ENCODE results near the gene STAT4.

STAT4 gene

GRCh38 chr2:191145769-191146471 lies 4.9 kb downstream of the STAT4 start:
- no peak for DNase-seq (ENCODE audit: low read depth in 2 of 2)

GRCh38 chr2:191144217-191144616 lies 6.6 kb downstream of the STAT4 start:
- no peak for DNase-seq (ENCODE audit: low read depth in 2 of 2)

DNA sequence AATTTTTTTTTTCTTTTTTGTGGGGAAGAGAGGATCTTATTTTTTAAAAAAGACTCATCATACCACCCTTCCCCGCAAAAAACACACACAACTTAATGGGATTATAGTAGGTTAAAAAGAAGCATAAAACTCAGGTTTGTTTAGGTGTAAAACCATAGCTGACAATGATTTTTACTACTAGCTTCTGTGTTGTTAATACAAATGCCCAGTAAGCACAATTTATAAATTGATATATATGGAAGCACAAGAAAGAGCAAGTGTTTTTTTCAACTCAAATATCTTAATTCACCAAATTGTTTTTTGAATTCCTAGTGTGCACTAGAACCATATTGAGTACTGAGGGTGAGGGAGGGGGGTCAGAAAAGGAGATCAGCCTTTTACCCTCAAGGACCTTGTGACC lies 7.0 kb downstream of the STAT4 start:
- DNase-seq (ENCODE audit: low read depth in 2 of 2) = no peak

DNA sequence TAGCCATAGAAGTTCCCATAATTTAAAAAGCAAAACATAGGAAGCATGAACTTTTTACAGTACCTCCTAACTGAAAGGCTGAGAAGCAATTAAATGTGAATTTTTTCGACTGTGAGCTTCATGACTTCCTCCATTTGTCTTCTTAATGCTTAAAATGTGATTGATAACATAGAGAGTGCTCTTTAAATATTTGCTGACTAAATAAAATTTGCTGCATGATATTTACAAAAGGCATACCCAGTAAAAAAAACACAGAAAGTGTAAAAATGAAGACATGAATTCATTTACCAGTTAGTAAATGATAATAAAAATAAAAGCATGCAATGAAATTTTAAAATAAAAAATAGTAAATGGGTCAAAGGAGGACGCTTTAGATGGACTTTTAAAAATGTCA lies 21.9 kb downstream of the STAT4 start:
- no peak for DNase-seq (ENCODE audit: low read depth in 2 of 2)

GRCh38 chr2:191128172-191128910 lies 22.5 kb downstream of the STAT4 start:
- no peak for DNase-seq (ENCODE audit: low read depth in 2 of 2)

DNA sequence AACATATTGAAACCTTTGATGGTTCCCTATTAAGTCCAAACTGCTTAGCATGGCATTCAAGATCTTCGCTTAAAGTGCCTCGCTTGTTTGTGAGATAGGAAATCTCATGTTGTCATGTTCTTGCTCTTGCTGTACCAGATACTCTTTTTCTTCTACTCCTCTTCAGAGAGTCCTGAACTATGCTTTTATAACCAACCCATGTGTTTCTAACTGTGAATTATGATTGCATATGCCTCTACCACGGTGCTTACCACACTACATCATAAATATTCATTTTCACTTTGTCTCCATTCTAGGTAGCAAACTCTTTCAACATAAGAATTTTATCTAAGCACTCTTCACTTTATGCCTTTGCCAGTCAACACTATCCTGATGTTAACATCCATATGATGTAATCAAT lies 23.6 kb downstream of the STAT4 start:
- DNase-seq (ENCODE audit: low read depth in 2 of 2) = no peak

DNA sequence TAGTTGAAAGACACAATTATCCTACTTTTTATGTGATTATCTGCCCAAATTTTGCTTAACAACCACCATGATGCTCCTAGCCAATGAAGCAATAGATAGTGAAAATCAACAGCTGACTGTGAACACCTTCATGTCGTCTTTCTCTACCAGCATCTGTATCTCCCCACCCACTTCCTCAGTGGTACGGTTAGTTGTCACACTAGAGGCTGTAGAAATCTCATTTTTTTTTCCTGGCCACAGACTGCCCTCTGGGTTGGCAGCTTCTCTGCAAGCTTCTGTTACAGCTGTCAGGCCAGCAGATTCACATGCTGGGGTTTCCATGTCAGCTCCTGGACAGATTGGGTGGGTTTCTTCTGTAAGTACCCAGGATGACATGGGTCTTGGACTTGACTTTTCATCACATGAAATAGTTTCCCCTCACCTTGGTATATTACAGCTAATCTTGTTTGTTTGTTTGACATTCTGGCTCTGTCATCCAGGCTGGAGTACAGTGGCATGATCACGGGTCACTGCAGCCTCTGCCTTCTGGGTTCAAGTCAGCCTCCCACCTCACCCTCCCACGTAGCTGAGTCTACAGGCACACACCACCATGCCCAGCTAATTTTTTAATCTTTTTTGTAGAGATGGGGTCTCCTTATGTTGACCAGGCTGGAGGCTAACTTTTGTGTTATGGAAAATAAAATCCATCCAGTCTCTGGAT lies 24.3 kb downstream of the STAT4 start:
- DNase-seq (ENCODE audit: low read depth in 2 of 2) = no peak

GRCh38 chr2:191125646-191126045 lies 25.1 kb downstream of the STAT4 start:
- no peak for DNase-seq (ENCODE audit: low read depth in 2 of 2)

DNA sequence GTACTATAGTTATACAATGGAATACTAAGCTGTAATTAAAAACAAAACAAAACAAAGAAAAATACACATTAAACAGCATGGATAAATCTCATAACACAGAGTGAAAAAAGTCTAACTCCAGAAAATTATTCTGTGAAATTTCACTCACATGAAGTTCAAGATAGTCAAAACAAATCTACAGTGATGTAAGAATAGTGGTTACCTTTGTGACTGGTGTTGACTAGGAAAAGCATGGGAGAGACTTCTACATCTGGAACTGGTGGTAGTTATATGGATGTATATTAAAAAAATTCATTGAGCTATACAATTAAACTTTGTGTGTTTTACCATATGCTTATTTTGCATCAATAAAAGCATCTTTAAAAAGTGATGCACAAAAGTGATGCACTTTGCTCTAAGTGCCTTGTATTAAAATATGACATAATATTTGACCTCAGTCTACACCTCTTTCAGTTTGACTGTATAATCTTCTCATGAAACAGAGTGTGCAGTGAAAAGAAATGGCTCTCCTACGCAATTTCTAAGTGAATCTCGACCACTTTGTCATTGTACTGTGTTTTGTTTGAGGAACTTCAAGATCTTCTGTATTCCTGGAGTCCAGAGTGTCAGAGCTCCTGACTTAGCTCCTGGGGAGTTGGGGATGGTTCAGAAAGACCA lies 28.0 kb downstream of the STAT4 start:
- no peak for DNase-seq (ENCODE audit: low read depth in 2 of 2)

GRCh38 chr2:191117341-191117740 lies 33.5 kb downstream of the STAT4 start:
- DNase-seq (ENCODE audit: low read depth in 2 of 2) = no peak

DNA sequence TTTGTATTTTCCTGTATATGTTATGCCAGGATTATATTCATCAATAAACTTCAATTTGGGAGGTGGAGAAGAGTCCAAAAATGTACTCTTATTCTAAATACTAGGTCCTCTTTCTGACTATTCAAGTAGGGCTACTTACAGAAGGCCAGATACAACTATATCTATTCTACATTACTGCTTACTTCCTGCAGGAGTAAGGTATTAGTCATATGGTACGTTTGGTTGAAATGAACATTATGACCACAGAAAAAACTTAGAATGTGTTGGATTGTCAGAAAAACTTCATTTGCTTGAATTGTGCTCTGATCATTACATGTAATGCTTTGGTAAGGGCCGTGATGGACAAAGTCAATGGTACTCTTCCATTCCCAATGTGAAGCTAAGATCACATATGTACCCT lies 35.0 kb downstream of the STAT4 start:
- no peak for DNase-seq (ENCODE audit: low read depth in 2 of 2)

DNA sequence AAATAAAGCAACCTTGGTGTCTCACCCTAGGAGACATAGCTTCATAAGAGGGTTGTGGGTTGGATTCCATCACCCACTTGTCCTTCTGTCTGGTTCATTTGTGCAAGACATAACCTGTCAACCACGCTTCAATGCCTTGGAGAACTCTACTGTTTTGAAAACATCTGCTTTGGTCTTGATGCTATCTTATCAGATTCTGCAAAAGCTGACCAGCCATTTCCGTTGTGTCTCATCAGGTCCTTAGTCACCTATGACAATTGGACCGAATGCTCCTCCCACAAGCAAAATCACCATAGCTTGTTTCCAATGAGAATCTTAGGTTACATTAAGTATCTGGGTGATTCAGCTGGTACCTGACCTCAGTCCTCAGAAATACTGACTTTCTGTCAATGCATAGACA lies 35.4 kb downstream of the STAT4 start:
- DNase-seq (ENCODE audit: low read depth in 2 of 2) = no peak

GRCh38 chr2:191114403-191114886 lies 36.3 kb downstream of the STAT4 start:
- no peak for DNase-seq (ENCODE audit: low read depth in 2 of 2)

- DNase-seq (ENCODE audit: low read depth in 2 of 2) = no peak
Observed at GRCh38 chr2:191113761-191114160, 37.0 kb downstream of the STAT4 start.

DNA sequence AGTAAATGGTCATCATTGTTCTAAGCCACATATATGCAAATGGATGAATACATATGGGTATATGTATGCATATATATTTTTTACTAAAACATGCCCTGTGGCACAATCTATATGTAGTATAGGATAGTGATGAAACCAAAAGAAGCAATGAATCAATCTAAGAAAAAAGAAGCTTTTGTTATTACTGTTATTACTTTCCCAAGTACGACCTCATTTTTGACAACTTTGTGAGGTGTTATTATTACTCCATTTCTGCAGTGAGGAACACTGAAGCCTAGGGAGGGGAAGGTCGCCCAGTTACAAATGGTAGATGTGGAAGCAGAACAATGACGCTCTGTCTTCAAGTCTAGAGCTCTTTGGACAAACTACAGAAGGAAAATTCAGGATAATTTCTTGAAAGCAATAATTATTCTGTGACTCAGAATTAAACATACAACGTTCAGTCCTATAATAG lies 38.3 kb downstream of the STAT4 start:
- no peak for DNase-seq (ENCODE audit: low read depth in 2 of 2)

DNA sequence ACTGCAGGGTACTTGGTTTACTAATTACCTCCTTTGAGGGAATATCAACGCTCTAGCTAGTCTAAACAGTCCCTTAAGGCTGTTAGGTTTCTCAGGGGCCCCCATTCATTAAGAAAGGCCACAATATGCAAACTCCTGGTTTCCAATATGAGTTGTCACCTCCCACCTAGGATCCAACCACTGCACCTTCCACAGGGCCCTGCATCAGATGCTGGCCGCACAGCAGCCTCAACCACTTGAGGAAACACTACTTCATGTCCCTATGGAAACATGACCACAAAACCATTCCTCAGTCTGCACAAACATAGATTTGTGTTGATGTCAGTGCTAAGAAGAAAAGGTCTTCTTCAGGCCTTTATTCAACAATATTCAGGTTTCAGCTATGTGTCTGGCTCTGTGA lies 40.9 kb downstream of the STAT4 start:
- no peak for DNase-seq (ENCODE audit: low read depth in 2 of 2)

GRCh38 chr2:191108331-191108730 lies 42.5 kb downstream of the STAT4 start:
- no peak for DNase-seq (ENCODE audit: low read depth in 2 of 2)

DNA sequence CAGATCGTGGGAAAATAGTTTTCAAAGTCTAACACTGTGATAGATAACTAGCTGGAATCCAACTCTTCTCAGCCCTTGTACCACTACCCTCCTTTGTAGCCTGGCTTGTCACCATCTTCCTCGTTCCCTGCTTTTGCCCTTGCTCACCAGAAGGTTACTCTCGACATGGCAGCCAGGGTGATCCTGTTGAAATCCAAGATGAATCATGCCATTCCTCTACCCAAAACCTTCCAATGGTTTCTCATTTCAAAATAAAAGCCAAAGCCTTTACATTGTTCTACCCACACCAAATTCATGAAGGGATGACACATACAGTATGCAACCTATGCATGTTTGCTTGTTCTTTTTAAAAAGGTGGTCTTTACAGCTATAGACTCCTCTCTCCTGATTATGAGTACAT lies 45.7 kb downstream of the STAT4 start:
- DNase-seq (ENCODE audit: low read depth in 2 of 2) = no peak

DNA sequence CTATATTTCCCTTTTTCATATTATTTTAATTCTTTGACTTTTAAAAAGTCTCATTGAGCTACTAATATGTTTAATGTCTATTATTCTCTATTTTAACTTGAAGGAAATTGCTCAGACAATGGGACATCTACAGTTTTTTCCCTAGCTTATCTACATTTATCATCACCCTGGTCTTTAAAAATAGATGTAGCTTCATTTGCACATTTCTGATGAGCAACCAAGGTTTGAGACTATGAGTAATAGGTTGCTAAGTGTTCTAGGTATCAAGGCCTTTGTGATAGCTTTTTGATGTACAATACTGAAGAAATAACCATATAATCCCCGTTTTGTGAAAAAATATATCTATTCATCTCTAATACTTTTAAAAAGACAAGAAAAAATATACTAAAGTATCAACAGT lies 47.0 kb downstream of the STAT4 start:
- no peak for DNase-seq (ENCODE audit: low read depth in 2 of 2)

DNA sequence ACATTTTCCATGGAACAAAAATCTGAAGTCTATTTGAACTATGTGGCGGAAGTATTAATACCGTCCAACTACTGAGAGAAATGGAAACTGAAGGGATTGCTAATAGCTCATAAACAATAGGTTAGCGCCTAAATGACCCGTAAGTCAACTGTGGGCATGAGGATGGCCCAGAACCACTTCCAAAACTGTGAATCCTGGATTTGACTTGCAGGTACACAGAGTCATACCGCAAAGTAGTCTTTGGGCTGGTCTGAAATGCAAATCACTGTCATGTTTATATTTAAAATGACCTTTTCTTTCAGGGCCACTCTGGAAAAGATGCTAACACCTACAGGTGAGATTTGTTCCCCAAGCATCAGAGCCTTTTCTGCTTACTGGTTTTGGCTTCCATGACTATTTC lies 50.6 kb downstream of the STAT4 start:
- no peak for DNase-seq (ENCODE audit: low read depth in 2 of 2)

- DNase-seq (ENCODE audit: low read depth in 2 of 2) = no peak
Observed at GRCh38 chr2:191087311-191087710, 63.5 kb downstream of the STAT4 start.

GRCh38 chr2:191086706-191087105 lies 64.1 kb downstream of the STAT4 start:
- no peak for DNase-seq (ENCODE audit: low read depth in 2 of 2)

Data from fibroblast of skin of left quadriceps (primary cell).